GM12874 (cell line): ENCODE data around the gene RPGR.

ENCODE experiments used
- CTCF ChIP-seq: IDR thresholded peaks from 2 replicates; pipeline ENCODE4 v1.5.1; 2011; ENCODE audit warnings: low read depth, mild to moderate bottlenecking, control low read depth, low read length, moderate library complexity; ENCODE audit not compliant: insufficient read depth

The RPGR gene

GRCh38 chrX:38320819-38321218 lies 6.5 kb downstream of the RPGR start:
- TF ChIP-seq CTCF, result no peak

GRCh38 chrX:38318606-38319005 lies 8.7 kb downstream of the RPGR start:
- TF ChIP-seq CTCF, result no peak

- no peak for TF ChIP-seq CTCF
Observed at GRCh38 chrX:38318196-38318595, 9.1 kb downstream of the RPGR start.

GRCh38 chrX:38315186-38315585 lies 12.1 kb downstream of the RPGR start:
- TF ChIP-seq CTCF, result no peak

GRCh38 chrX:38313190-38313589 lies 14.1 kb downstream of the RPGR start:
- TF ChIP-seq CTCF, result no peak

GRCh38 chrX:38312436-38312835 lies 14.9 kb downstream of the RPGR start:
- TF ChIP-seq CTCF, result no peak

GRCh38 chrX:38311743-38312142 lies 15.6 kb downstream of the RPGR start:
- TF ChIP-seq CTCF, result no peak

GRCh38 chrX:38305971-38306370 lies 21.3 kb downstream of the RPGR start:
- no peak for TF ChIP-seq CTCF
